GM21529 (cell line): ENCODE measurements around the gene PIK3R5.
"Not testable (repeated sequence)": the region's sequence is repeated elsewhere in the genome, so short reads cannot be mapped to it uniquely, and the experiment has no call there.

Experiments
- ATAC-seq: cut with Tn5 transposase; IDR thresholded peaks from one replicate; pipeline ENCODE4 v1.9.1; 2021; ENCODE audit not compliant: unreplicated experiment

PIK3R5 gene

DNA sequence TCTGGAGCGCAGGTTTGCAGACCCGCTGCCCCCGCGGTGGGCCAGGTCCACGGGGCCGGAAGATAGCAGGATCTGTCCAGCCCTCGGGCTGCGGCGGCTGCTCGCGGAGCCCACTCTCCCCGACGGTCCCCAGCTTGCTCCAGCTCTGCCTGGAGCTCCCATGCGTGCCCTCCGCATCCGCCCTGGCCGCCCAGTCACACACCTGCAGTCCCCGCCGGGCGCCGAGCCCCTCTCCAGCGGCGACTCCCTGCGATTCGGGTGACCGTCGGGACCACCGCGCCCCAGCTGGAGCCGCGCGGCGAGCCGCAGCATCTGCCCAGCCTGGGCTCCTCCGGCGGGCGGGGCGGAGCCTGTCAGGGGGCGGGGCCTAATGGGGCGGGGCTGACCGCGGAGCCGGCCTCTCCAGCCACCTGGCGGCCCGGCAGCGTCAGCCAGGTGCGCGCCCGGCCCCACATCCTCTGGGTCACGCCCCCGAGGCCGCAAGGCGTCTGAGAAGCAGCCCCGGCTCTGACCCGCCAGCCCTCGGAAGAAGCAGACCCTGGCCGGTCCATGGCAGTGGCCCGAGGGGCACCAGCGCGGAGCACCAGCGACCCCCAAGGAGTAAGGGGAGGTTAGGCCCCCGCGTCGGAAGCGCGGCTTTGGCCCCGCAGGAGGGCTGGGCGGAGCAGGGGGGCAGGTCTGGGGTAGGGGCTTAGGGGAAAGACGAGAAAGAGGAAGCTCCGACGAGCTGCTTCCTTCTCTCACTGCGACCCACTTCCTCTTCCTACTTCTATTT is at the start of gene PIK3R5:
PIK3R5 (minus strand) TSS at position 314 of the 775 bp plus-strand sequence. CDS start 54,213 bp downstream, outside the sequence.
- ATAC-seq = peak; percentile 72

- ATAC-seq = no peak
Observed at GRCh38 chr17:9011001-9011400, 45.5 kb upstream of the PIK3R5 start.

- ATAC-seq = no peak
Observed at GRCh38 chr17:9009737-9010136, 44.2 kb upstream of the PIK3R5 start.

DNA sequence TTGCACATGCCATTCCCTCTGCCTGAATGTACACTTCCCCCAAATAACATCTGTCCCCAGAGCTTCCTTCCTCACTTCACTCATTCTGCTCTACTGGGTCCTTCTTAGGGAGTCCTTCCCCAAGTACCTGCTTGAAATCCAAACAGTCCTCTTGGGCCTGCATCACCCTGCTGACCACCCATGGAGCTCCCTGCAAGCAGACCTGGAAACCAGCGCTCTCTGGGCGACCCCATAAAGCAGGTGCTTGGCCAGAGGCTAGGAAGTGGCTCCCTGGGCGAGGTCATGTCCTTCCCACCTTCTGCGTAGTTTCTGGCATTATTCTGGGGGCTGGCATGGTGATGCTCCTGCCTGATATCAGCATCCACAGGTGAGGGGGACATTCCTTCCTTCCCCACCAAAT is 43.6 kb upstream of the PIK3R5 start:
- no peak for ATAC-seq

DNA sequence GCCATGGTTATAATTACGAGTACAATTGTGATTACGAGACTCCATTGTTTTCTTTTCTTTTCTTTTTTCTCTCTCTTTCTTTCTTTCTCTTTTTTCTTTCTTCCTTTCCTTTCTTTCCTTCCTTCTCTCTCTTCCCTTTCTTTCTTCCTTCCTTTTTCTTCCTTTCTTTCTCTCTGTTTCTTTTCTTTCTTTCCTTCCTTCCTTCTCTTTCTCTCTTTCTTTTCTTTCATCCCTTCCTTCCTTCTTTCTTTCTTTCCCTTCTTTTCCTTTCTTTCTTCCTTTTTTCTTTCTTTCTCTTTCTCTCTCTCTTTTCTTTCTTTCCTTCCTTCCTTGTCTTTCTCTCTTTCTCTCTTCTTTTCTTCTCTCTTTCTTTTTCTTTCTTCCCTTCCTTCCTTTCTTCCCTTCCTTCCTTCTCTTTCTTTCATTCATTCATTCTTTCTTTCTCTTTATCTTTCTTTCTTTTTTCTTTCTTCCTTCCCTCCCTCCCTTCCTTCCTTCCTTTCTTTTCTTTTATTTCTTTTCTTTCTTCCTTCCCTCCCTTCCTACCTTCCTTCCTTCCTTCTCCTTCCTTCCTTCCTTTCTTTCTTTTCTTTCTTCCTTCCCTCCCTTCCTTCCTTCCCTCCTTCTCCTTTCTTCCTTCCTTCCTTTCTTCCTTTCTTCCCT is 41.7 kb upstream of the PIK3R5 start:
- ATAC-seq = no peak

DNA sequence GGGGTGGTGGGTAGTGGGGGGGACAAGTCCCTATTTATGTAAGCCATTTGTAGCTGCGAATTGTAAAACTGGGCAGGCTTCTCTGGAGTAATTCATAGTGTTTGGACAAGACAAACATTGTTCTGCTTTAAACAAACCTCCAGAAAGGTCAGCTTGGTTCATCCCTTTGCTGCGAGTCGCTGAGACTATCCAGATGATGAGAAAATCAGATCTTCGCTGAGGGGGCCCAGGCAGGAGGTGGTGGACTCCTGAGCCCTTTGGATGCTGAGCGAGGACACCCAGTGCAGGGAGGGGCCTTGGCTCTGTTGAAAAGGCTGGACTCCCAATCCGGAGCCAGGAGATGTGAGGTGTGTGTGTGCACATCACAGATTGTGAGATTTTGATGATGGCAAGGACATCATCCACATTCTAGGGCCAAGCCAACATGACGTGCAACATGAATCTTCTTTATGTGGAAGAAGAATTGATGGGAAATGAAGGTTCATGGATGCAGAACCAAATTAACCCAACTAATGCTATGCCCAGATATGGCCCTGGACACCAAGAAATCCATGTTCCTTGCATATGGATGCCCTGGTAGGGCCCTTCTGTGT is 40.8 kb upstream of the PIK3R5 start:
- no peak for ATAC-seq

DNA sequence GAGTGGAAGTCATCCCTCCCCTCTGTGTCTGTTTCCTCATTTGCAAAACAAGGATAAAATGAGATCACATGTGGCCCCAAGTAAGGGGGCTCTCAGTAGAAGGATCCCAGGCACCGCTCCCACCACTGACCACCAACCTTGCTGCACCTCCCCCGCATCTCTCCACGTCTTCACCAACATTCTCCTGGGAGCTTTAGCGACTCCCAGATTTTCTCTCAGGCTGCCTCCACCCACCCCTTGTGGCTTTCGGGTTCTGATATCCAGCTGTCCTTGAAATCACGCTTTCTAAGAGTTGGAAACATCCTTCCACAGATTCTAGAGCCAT is 39.4 kb upstream of the PIK3R5 start:
- ATAC-seq = no peak

GRCh38 chr17:9004132-9004960 is 38.8 kb upstream of the PIK3R5 start:
- no peak for ATAC-seq

DNA sequence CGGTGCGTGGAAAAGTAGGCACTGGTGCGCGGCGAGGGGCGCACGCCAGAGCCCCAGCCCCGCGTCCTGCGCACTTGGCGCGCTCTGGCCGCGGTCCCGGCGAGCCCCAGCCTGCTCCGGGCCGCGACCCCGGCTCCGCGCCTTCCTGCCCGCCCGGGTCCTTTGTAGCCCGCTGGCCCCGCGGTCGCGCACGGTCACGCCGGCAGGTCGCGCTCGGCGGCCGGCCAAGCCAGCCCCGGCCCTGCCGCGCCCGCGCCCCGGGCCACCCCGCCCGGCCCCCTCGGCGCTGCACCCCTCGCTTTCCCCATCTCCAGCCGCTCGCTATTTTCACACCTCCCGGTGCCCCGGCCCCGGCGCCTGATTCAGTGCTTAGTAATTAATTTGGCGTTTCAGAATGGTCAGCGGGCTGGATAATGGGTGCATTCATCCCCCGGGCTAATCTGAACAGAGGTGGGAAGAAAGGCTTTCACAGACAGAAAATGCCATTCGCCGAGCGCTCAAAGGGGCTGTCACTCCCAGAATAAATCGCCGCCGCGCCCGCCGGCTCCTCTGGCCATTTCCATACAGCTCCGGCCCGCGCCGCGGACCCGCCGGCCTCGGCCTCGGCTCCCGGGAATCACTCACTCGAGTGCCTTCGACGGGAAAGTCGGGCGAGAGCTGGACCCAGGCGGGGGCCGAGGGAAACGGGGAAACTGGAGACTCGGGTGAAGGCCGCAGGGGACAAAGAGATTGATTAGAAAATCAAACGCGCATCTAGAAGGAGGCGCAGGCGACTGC is 38.0 kb upstream of the PIK3R5 start:
- no peak for ATAC-seq

DNA sequence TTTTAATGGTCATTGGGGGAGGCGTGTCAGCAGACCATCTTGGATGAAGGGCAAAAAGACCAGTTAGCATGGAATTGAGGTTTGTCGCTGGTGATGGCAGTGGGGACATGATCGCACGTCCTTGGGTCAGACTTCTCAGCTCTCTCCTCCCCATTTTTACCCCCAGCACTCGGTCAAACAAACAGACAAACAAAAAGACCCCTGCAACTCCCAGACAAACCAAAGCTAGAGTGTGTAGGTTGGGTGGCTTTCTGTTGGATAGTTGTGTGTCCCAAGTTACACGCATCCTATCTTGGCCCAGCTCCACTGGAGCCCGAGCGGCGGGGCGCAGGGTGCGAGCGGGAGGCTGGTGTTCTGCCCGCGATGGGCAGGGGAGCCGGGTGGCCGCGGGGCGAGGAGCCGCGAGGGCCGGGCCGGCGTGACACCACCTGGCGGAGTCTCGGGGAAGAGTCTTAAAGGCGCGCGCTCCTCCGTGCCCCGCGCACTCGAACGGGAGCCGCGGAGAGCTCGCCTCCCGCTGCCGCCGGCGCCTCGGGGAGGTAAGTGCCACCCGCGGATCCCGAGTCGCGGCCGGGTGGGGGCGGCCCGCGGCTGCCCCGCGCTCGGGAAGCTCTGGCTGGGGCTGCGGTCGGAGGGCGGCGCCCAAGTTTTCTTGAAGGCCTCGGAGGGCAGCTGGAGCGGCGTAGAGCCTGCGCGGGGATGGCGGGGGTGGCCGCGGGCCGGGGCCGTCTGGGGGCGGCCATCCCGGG is 37.3 kb upstream of the PIK3R5 start:
- no peak for ATAC-seq

DNA sequence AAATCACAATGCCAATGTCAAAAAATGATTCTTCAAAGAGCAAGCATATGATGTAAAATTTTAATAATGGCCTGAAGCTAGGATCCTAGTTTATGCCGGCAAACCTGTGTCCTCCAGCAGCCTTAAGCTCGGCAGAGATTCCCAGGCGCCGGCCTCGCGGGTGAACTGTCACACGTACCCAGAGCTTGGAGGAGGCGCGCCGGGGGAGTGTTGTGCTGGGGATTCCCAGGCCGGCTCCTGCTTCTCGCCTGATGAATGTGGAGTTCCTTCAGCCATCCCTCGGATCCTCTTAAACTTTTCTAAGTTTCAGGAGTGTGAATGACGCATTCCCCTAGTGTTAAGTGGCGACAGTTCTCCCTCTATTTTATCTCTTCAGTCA is 36.7 kb upstream of the PIK3R5 start:
- no peak for ATAC-seq

- ATAC-seq = no peak
Observed at GRCh38 chr17:9001559-9001958, 36.1 kb upstream of the PIK3R5 start.

- no peak for ATAC-seq
Observed at GRCh38 chr17:8997994-8998628, 32.6 kb upstream of the PIK3R5 start.

GRCh38 chr17:8995711-8996110 is 30.2 kb upstream of the PIK3R5 start:
- no peak for ATAC-seq

GRCh38 chr17:8994319-8994718 is 28.8 kb upstream of the PIK3R5 start:
- ATAC-seq = no peak

DNA sequence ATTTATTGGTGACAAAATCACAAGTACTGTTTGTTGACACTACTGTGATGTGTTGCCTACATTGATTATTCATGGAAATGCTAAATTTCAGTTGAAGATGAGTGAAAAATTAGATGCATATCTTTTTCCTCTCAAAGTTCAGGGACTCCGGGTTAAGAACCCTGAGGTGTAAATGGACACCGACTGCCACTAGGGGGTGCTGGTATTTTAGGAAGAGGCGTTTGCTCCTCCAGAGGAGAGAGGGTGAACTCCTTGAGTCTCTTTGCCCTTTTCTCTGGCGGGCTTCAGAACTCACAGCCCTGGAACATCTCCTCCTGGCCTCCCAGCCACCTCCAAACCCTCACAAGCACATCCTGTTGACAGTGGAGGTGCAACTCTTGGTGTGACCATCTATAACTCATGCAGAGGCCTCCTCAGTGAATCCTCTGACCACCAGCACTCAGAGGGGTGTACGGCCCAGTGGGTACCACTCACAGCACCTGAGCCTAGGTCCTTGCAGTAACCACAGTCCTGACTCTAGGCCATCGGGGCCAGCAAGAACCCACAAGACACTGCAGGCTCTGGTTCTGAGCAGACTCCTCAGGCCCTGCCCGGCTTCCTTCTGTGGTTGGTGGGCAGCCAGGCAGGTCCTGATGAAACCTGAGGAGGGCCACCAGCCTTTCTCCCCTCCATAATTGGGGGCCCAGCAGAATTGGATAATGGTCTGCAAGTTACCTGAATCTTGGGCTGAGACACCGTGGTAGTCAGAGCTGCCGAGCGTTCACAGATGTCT is 26.2 kb upstream of the PIK3R5 start:
- no peak for ATAC-seq

GRCh38 chr17:8988263-8988935 is 22.9 kb upstream of the PIK3R5 start:
- ATAC-seq = not testable (repeated sequence)

DNA sequence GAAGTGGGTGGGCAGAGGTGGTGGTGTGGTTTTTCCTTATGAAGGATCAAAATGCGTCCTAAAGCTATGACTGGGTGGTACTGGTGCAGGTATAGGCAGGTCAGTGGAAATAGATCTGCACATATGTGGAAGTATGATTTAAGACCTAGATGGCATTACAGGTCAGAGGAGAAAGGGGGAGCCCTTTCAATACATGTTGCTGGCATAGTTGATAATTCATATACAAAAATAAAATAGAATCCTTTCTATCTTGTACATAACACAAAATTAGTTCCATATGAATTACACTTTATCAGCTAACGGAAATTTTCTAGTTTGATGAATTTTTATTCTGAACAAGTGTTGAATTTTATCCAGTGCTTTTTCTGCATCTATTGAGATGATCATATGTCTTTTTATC is 20.8 kb upstream of the PIK3R5 start:
- no peak for ATAC-seq
